GM23338 (cell line): ENCODE results near the gene MRRF. TPM values are rescaled to one million over a fixed set of nuclear protein-coding genes. Genes with fewer than 3 reads are reported as not detected.

Source experiments
- ATAC-seq: fragments of 200-7000 bp; cut with Tn5 transposase; 3 replicates; pipeline ENCODE4 v1.9.1; 2020
- DNase-seq: peaks from one replicate; pipeline ENCODE4 v3.0.0-alpha.2; 2015; ENCODE audit warnings: low spot score
- H2AFZ ChIP-seq: fragments of 200-600 bp; sonication (generic); 2 replicates; pipeline ENCODE4 v1.8.0; 2016; ENCODE audit warnings: antibody characterized with exemption, mild to moderate bottlenecking, moderate library complexity
- H3F3A ChIP-seq: fragments of 200-600 bp; sonication (generic); replicated peaks from 2 replicates; pipeline ENCODE4 v1.8.0; 2017; ENCODE audit warnings: antibody characterized with exemption, mixed run types, low read depth
- H3K27ac ChIP-seq: fragments of 200-600 bp; sonication (generic); 2 replicates; pipeline ENCODE4 v1.6.1; 2016; ENCODE audit warnings: low read depth
- H3K27me3 ChIP-seq: fragments of 200-600 bp; sonication (generic); 2 replicates; pipeline ENCODE4 v1.8.0; 2016; ENCODE audit warnings: mild to moderate bottlenecking, mixed run types, moderate library complexity; ENCODE audit not compliant: insufficient read depth
- H3K36me3 ChIP-seq: fragments of 200-600 bp; sonication (generic); 2 replicates; pipeline ENCODE4 v1.8.0; 2016; ENCODE audit warnings: mild to moderate bottlenecking; ENCODE audit not compliant: insufficient read depth
- H3K4me1 ChIP-seq: fragments of 200-600 bp; sonication (generic); 2 replicates; pipeline ENCODE4 v1.8.0; 2016; ENCODE audit warnings: mild to moderate bottlenecking, moderate library complexity; ENCODE audit not compliant: insufficient read depth
- H3K4me2 ChIP-seq: fragments of 200-600 bp; sonication (generic); 2 replicates; pipeline ENCODE4 v1.7.1; 2017; ENCODE audit warnings: mixed run types
- H3K4me3 ChIP-seq: fragments of 200-600 bp; sonication (generic); 2 replicates; pipeline ENCODE4 v1.6.1; 2016; ENCODE audit warnings: mixed run types
- H3K79me2 ChIP-seq: fragments of 200-600 bp; sonication (generic); replicated peaks from 2 replicates; pipeline ENCODE4 v1.8.0; 2017; ENCODE audit warnings: mild to moderate bottlenecking; ENCODE audit not compliant: insufficient read depth
- H3K9me2 ChIP-seq: fragments of 200-600 bp; sonication (generic); 2 replicates; pipeline ENCODE4 v1.8.0; 2017; ENCODE audit not compliant: insufficient read depth
- H4K20me1 ChIP-seq: fragments of 200-600 bp; sonication (generic); replicated peaks from 2 replicates; pipeline ENCODE4 v1.8.0; 2017; ENCODE audit warnings: mild to moderate bottlenecking; ENCODE audit not compliant: insufficient read depth
- H3K27ac Mint-ChIP-seq: 2 replicates; pipeline ENCODE4 v1.8.0; 2020; ENCODE audit warnings: inconsistent platforms, mild to moderate bottlenecking, moderate library complexity, mixed read lengths
- H3K27me3 Mint-ChIP-seq: 3 replicates; pipeline ENCODE4 v1.8.0; 2022; ENCODE audit warnings: low read depth, mild to moderate bottlenecking, moderate library complexity, mixed read lengths, inconsistent platforms; ENCODE audit not compliant: insufficient read depth, poor library complexity
- H3K36me3 Mint-ChIP-seq: 3 replicates; pipeline ENCODE4 v1.8.0; 2021; ENCODE audit warnings: low read depth, mild to moderate bottlenecking, inconsistent platforms, moderate library complexity, mixed read lengths
- H3K4me1 Mint-ChIP-seq: 3 replicates; pipeline ENCODE4 v1.8.0; 2020; ENCODE audit warnings: mild to moderate bottlenecking, inconsistent platforms, mixed read lengths
- H3K4me3 Mint-ChIP-seq: 3 replicates; pipeline ENCODE4 v1.8.0; 2021; ENCODE audit warnings: moderate library complexity, mild to moderate bottlenecking, inconsistent platforms, mixed read lengths
- H3K9me3 Mint-ChIP-seq: 3 replicates; pipeline ENCODE4 v1.8.0; 2020; ENCODE audit warnings: moderate library complexity, mild to moderate bottlenecking, inconsistent platforms, mixed read lengths
- CREB1 ChIP-seq: fragments of 250-450 bp; sonication (Bioruptor Pico); IDR thresholded peaks from 2 replicates; pipeline ENCODE4 v1.5.0; 2020; ENCODE audit warnings: low read depth, mild to moderate bottlenecking, moderate library complexity
- CTCF ChIP-seq, 2 experiments: fragments of 200-600 bp in 1 of 2; sonication (generic) in 1 of 2; conservative IDR thresholded peaks; 2 replicates each; pipeline versions ENCODE4 v1.5.1 to v1.6.1; 2016 to 2017; ENCODE audit warnings: antibody characterized with exemption in 2 of 2, low read depth in 2 of 2, mild to moderate bottlenecking in 2 of 2, moderate library complexity in 1 of 2
- EZH2 ChIP-seq: fragments of 200-600 bp; sonication (generic); IDR thresholded peaks from one replicate; pipeline ENCODE4 v1.8.0; 2017; ENCODE audit warnings: antibody characterized with exemption, mild to moderate bottlenecking, low read depth; ENCODE audit not compliant: unreplicated experiment
- JUNB ChIP-seq: IDR thresholded peaks from one replicate; pipeline ENCODE4 v1.6.1; 2016; ENCODE audit warnings: antibody characterized with exemption; ENCODE audit not compliant: unreplicated experiment
- NANOG ChIP-seq: IDR thresholded peaks from 2 replicates; pipeline ENCODE4 v1.6.1; 2016; ENCODE audit warnings: antibody characterized with exemption, borderline replicate concordance
- POLR2AphosphoS5 ChIP-seq: IDR thresholded peaks from 2 replicates; pipeline ENCODE4 v1.6.1; 2016; ENCODE audit warnings: antibody characterized with exemption, low read depth
- REST ChIP-seq: IDR thresholded peaks from one replicate; pipeline ENCODE4 v1.6.1; 2018; ENCODE audit warnings: antibody characterized with exemption; ENCODE audit not compliant: unreplicated experiment
- STAT1 ChIP-seq: IDR thresholded peaks from one replicate; pipeline ENCODE4 v1.6.1; 2016; ENCODE audit warnings: antibody characterized with exemption; ENCODE audit not compliant: unreplicated experiment
- ZNF114 ChIP-seq: fragments of 250-450 bp; sonication (Bioruptor Pico); IDR thresholded peaks from 2 replicates; pipeline ENCODE4 v1.5.0; 2020; ENCODE audit warnings: mild to moderate bottlenecking, moderate library complexity
- ZNF462 ChIP-seq: fragments of 250-450 bp; sonication (Bioruptor Pico); IDR thresholded peaks from 2 replicates; pipeline ENCODE4 v1.5.0; 2020; ENCODE audit warnings: mild to moderate bottlenecking, moderate library complexity
- polyA plus RNA-seq: library from polyadenylated mRNA; unstranded; fragments of >200 nt; fragmentation: Nextera tagmentation; extraction: Ambion mirVana; gene quantifications from 2 replicates; pipeline ENCODE4 v1.2.1, GENCODE V29; 2016
- total RNA-seq: library from RNA; depleted of rRNA; stranded (reverse); fragments of >200 nt; shearing (Covaris generic); gene quantifications from 2 replicates; pipeline ENCODE4 v1.2.3, GENCODE V29; 2014

The MRRF gene
- total and polyA plus RNA-seq, 2 experiments from 2014 or later: 27.8 to 32.7 TPM

- Histone ChIP-seq H3K79me2 (no peaks in the 10 kb centered on the region), H3K4me1 (no peaks in the 10 kb centered on the region), H3K9me2 (no peaks in the 10 kb centered on the region), H3K36me3 (peaks cover 9% of the 10 kb centered on the region; the same call in 1 of the 2 replicates), H3F3A (no peaks in the 10 kb centered on the region), H3K4me3 (no peak overlapping the region), H3K4me2 (no peak overlapping the region), H2AFZ (no peak overlapping the region), H4K20me1 (no peaks in the 10 kb centered on the region; the same call in none of the 2 replicates), H3K27me3 (no peaks in the 10 kb centered on the region), H3K27ac (no peak overlapping the region; the same call in 1 of the 2 replicates)
- H3K9me3 Mint-ChIP-seq: no peaks in the 10 kb centered on the region
- peaks cover 26% of the 10 kb centered on the region for H3K36me3 Mint-ChIP-seq
- H3K4me3 Mint-ChIP-seq: no peak overlapping the region
- no peaks in the 10 kb centered on the region for H3K27me3 Mint-ChIP-seq
- H3K4me1 Mint-ChIP-seq: no peaks in the 10 kb centered on the region
- DNase-seq (no peak), ATAC-seq (no peak)
- H3K27ac Mint-ChIP-seq: no peak overlapping the region
- TF ChIP-seq REST (no peak), EZH2 (no peak), JUNB (no peak), POLR2AphosphoS5 (no peak), CREB1 (CRISPR knock-in tag) (no peak), STAT1 (no peak), CTCF (conservative IDR thresholded peaks at IDR 0.05; ENCODE audit: low read depth in 2 of 2) (no peak), ZNF114 (CRISPR knock-in tag) (no peak), NANOG (no peak), ZNF462 (CRISPR knock-in tag) (no peak)
Measured at GRCh38 chr9:122318284-122318683, 53.6 kb downstream of the MRRF start.
